ENCODE data around the gene NARS2. TPM values are rescaled to one million over a fixed set of nuclear protein-coding genes. Genes with fewer than 3 reads are reported as not detected.

Gene NARS2, protein sequence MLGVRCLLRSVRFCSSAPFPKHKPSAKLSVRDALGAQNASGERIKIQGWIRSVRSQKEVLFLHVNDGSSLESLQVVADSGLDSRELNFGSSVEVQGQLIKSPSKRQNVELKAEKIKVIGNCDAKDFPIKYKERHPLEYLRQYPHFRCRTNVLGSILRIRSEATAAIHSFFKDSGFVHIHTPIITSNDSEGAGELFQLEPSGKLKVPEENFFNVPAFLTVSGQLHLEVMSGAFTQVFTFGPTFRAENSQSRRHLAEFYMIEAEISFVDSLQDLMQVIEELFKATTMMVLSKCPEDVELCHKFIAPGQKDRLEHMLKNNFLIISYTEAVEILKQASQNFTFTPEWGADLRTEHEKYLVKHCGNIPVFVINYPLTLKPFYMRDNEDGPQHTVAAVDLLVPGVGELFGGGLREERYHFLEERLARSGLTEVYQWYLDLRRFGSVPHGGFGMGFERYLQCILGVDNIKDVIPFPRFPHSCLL
- total RNA-seq, result 16.3 and 16.4 TPM in 2 replicates

DNA sequence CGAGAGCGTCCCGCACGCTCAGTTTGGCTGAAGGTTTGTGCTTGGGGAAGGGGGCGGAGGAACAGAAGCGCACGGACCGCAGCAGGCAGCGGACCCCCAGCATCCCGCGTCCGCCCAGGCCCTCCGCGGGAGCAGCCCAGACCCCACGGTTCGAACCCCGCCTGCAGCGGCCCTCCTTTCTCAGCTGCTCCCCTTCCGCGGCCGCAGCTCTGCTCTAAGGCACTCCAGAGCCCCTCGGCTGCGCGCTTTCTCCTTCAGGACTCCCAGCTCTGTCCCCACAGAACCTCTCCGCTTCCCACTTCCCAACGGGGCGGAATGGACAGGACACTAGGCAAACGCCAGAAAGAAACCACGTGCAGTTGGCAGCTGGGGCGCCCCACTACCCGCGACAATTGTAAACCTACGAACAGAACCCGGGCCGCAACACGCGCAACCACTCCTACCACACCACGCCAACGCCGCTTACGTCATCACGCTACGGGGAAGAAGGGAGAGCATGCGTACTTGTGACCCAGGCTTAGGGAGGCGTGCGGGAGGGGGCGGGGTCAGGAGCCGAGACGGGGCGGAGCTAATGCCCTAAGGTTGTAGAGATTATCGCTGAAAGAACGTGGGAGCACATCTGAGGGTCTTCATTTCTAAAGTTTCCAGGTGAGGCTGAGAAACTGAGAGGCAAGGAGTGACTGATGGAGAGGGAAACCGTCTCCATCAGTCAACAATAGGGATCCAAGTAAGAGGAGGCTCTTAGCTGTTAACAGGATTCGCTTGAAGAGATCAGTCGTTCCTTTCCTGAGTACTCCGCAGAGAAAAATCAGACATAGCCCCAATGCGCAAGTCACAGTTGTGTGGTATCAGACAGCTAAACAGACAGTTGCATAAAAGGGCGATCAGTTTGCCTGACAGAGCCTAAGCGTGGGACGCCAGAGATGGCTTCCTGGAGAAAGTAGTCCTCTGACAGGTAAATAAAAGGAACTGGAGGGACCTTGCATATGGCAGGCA, at the start of gene NARS2:
Gene NARS2 (minus strand): TSS at position 479 of the 996 bp plus-strand sequence. CDS start 376 bp downstream, at position 103.

DNA sequence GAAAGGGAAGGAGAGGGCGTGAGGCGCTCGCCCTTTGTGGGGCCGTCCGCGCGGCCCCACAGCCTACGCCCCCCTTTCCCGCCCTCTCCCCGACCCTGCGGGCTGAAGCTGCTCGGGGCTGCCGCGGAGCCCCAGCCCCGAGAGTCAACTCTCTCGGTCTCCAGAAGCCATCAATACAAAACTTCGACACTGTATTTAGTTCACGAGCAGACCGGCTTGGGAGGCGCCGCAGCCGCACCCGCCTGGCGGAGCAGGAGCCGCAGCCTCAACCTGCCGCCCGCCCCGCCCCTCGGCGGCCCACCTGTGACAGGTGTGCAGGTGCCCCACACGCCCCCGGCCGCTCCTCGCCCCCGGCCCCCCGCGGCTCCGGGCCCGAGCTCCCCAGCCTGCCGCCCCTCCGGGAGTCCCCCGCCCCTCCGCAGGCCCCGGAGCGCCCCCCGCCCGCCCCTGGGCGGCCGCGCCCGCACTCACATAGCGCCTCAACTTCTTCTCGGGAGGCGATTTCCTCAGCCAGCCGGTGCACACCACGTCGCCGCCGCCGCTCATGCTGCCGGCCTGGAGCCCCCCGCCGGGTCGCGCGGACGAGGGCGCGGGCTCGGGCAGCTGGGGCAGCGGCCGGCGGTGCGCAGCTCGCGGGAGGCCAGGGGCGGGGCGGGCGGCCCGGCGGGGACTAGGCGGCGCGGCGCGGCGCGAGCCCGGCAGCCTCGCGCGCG, 157.3 kb downstream of the NARS2 start, which contains the start of gene GAB2:
Gene GAB2 (minus strand): TSS at position 646 of the 713 bp plus-strand sequence. CDS start 100 bp downstream, at position 546.

Other genes with a start within 250 kb of the NARS2 start
- 16.8 and 17.6 TPM in 2 replicates for gene GAB2, start 157.0 kb downstream of the NARS2 start, total RNA-seq

All from endothelial cell of coronary artery (primary cell).